ENCODE data around the gene CC2D1B. TPM values are rescaled to one million over a fixed set of nuclear protein-coding genes. Genes with fewer than 3 reads are reported as not detected.

Gene CC2D1B
- total and polyA plus RNA-seq, 2 of the 4 experiments (the other 2 are of a cell fraction), result 16.9 to 17.2 TPM

DNA sequence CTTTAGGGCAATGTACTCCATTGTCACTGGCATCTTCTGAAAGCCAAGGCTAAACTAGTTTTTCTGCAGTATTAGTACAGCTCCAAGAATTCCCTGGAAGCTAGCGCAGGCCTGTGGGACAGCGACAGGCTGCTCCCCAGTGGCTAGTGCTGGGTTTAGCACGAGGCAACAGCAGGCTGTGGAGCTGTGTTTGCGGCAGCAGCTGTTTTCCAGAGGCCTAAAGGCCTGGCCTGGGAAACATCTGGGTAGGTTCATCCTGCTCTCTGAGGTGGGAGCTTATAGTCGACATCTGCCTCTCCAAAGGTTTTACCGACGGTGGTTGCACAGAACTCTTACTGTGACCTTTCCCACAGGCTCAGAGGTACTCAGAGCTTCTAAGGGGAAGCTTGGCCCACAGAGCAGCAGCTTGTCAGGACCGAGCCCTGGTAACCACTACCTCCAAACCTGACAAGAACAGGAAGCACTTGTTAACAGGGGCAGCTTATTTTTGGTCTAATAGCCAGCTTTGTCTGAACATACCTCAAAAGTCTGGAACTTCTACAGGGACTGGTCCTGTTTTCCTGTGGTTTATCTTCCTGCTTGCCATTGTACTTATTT is 17.2 kb downstream of the CC2D1B start (continued):
- TF ChIP-seq NFE2L2 (IDR thresholded peaks at IDR 0.05; ENCODE audit: low read depth, low read length), result no peak

GRCh38 chr1:52346653-52347052 is 19.4 kb downstream of the CC2D1B start:
- Histone ChIP-seq H3K27ac (ENCODE audit: insufficient read depth, low read length) (no peak overlapping the region), H3K4me1 (ENCODE audit: control insufficient read depth, insufficient read depth, low read length) (no peaks in the 10 kb centered on the region; the same call in 1 of the 2 replicates), H3K36me3 (ENCODE audit: control insufficient read depth, insufficient read depth, low read length) (peaks cover 7% of the 10 kb centered on the region), H3K9ac (ENCODE audit: low read depth, low read length) (no peak overlapping the region), H2AK5ac (ENCODE audit: low read depth, low read length) (no peak overlapping the region), H2BK120ac (ENCODE audit: low read depth, low read length) (no peak overlapping the region), H3K9me3 (ENCODE audit: control insufficient read depth, insufficient read depth, low read length) (no peaks in the 10 kb centered on the region), H2BK20ac (ENCODE audit: low read depth, low read length) (no peak overlapping the region), H2AK9ac (replicated peaks; ENCODE audit: low read depth, low read length, poor library complexity) (no peak overlapping the region), H3K4ac (ENCODE audit: low read depth, low read length) (no peak overlapping the region), H4K8ac (ENCODE audit: low read depth in 2 of 2, low read length in 2 of 2) (no peak overlapping the region), H3K56ac (ENCODE audit: extremely low read depth, insufficient read depth, low read length) (no peak overlapping the region), H3K23ac (ENCODE audit: low read depth, low read length) (no peak overlapping the region), H3K9me1 (ENCODE audit: insufficient read depth, low read length) (peaks cover 7% of the 10 kb centered on the region; the same call in 1 of the 2 replicates), H3K14ac (replicated peaks; ENCODE audit: low read depth, low read length) (no peak overlapping the region), H2BK5ac (ENCODE audit: low read depth, low read length, poor library complexity, severe bottlenecking) (no peak overlapping the region), H4K20me1 (ENCODE audit: insufficient read depth, low read length) (no peaks in the 10 kb centered on the region; the same call in 1 of the 2 replicates), H3K79me1 (ENCODE audit: low read depth in 1 of 2, low read length in 2 of 2) (no peaks in the 10 kb centered on the region), H3K18ac (ENCODE audit: low read depth, low read length) (no peak overlapping the region), H3K4me2 (ENCODE audit: low read depth, low read length) (no peak overlapping the region), H2BK15ac (ENCODE audit: low read depth, low read length) (no peak overlapping the region), H3K27me3 (ENCODE audit: control insufficient read depth, insufficient read depth, low read length) (no peaks in the 10 kb centered on the region), H2AFZ (replicated peaks; ENCODE audit: low read length, poor library complexity) (no peak overlapping the region), H3K4me3 (ENCODE audit: insufficient read depth, low read depth, low read length) (no peak overlapping the region), H4K91ac (ENCODE audit: insufficient read depth, low read depth, low read length) (no peak overlapping the region), H4K5ac (ENCODE audit: low read depth, low read length) (no peak overlapping the region)
- dilution Hi-C loops (cut with HindIII; ENCODE audit: low sequenced_read_pairs, unreplicated experiment), result no loop called here
- WGBS, 2 experiments (ENCODE audit: extremely low coverage in 2 of 2, insufficient read length in 1 of 2), result no CpG with 5 or more reads among the region's 4 CpGs
- TSS peak; percentile 16 for BruUV-seq (replicated peaks)
- in situ Hi-C loops (cut with MboI; ENCODE audit: low sequenced_read_pairs), result no loop called here
- ChIA-PET POLR2A (ENCODE audit: unreplicated experiment) (no interaction called here), CTCF (interaction anchor here (0.6 kb wide), 1 partner anchor 270 kb away, joined by 4 read pairs; no protein-coding TSS in a partner anchor)
- TF ChIP-seq, protein P1, sequence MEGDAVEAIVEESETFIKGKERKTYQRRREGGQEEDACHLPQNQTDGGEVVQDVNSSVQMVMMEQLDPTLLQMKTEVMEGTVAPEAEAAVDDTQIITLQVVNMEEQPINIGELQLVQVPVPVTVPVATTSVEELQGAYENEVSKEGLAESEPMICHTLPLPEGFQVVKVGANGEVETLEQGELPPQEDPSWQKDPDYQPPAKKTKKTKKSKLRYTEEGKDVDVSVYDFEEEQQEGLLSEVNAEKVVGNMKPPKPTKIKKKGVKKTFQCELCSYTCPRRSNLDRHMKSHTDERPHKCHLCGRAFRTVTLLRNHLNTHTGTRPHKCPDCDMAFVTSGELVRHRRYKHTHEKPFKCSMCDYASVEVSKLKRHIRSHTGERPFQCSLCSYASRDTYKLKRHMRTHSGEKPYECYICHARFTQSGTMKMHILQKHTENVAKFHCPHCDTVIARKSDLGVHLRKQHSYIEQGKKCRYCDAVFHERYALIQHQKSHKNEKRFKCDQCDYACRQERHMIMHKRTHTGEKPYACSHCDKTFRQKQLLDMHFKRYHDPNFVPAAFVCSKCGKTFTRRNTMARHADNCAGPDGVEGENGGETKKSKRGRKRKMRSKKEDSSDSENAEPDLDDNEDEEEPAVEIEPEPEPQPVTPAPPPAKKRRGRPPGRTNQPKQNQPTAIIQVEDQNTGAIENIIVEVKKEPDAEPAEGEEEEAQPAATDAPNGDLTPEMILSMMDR (conservative IDR thresholded peaks at IDR 0.05; ENCODE audit: low read depth, low read length), result no peak
- no peak for TF ChIP-seq MAFK (IDR thresholded peaks at IDR 0.05; ENCODE audit: low read depth, low read length)
- no peak for TF ChIP-seq RFX5 (IDR thresholded peaks at IDR 0.05; ENCODE audit: low read depth, low read length)
- TF ChIP-seq CEBPB (IDR thresholded peaks at IDR 0.05; ENCODE audit: low read depth, low read length), result no peak
- no peak for TF ChIP-seq MAZ (IDR thresholded peaks at IDR 0.05; ENCODE audit: borderline replicate concordance, low read depth, low read length)
- intact Hi-C loops (cut with micrococcal nuclease), result loop anchor here (5.0 kb wide), 1 partner anchor 204 kb away; the partner anchor contains the start of gene ZFYVE9
- ATAC-seq (ENCODE audit: low read depth), result no peak
- no peak for DNase-seq

Data from IMR-90 (cell line).